ENCODE data around the gene MRPL42. TPM values are rescaled to one million over a fixed set of nuclear protein-coding genes. Genes with fewer than 3 reads are reported as not detected.

MRPL42 gene
- total RNA-seq, 1 experiment from 2014 or later = 108 TPM

- no peak overlapping the region for H2AK5ac ChIP-seq (ENCODE audit: insufficient read length, low read length)
- H2BK15ac ChIP-seq (ENCODE audit: low read depth, low read length) = no peak overlapping the region
- no peaks in the 10 kb centered on the region for H4K20me1 ChIP-seq (ENCODE audit: control insufficient read depth, insufficient read depth, insufficient read length)
- H3K9me3 ChIP-seq (ENCODE audit: control insufficient read depth, low read depth, low read length) = no peaks in the 10 kb centered on the region
- no peak overlapping the region for H3K4ac ChIP-seq (ENCODE audit: low read depth, low read length)
- H3K4me2 ChIP-seq (ENCODE audit: insufficient read depth, insufficient read length, low read length) = no peak overlapping the region
- WGBS (ENCODE audit: extremely low coverage, insufficient read length, low lambda C conversion rate) = no CpG with 5 or more reads among the region's 5 CpGs
- no peak overlapping the region for H2BK20ac ChIP-seq (ENCODE audit: low read depth, low read length, poor library complexity, severe bottlenecking)
- Mint-ChIP-seq H3K9me3 (no peaks in the 10 kb centered on the region), H3K36me3 (ENCODE audit: insufficient read depth in 1 of 3, low read depth in 3 of 3) (no peaks in the 10 kb centered on the region), H3K27me3 (ENCODE audit: low read depth) (peaks cover 1% of the 10 kb centered on the region; the same call in 1 of the 2 replicates), H3K4me3 (no peak overlapping the region), H3K4me1 (peaks cover 0 to under 1% of the 10 kb centered on the region in 2 experiments; a peak in 1 of 4 replicates), H3K27ac (no peak overlapping the region)
- no peak overlapping the region for H2AFZ ChIP-seq (ENCODE audit: low read length)
- no peak for TF ChIP-seq CTCF (conservative IDR thresholded peaks at IDR 0.05)
- H3K27ac ChIP-seq (ENCODE audit: insufficient read length, low read depth, low read length) = no peak overlapping the region
- no peaks in the 10 kb centered on the region for H3K79me2 ChIP-seq (ENCODE audit: insufficient read depth, low read length)
- no peak overlapping the region for H2BK120ac ChIP-seq (ENCODE audit: low read depth, low read length, poor library complexity, severe bottlenecking)
- no peak overlapping the region for H3K18ac ChIP-seq (ENCODE audit: insufficient read length, low read depth, low read length)
- H3K4me1 ChIP-seq (ENCODE audit: insufficient read depth, low read length) = no peaks in the 10 kb centered on the region
- H2BK12ac ChIP-seq (ENCODE audit: insufficient read length, low read depth, low read length) = no peak overlapping the region
- H3K56ac ChIP-seq (ENCODE audit: insufficient read length, low read depth, low read length) = no peak overlapping the region
- no peak overlapping the region for H3K9ac ChIP-seq (ENCODE audit: extremely low read depth, insufficient read length, low read length)
- no peak overlapping the region for H4K91ac ChIP-seq (ENCODE audit: insufficient read length, low read depth, low read length)
- no peaks in the 10 kb centered on the region for H3K23me2 ChIP-seq (ENCODE audit: insufficient read length, low read depth, low read length, poor library complexity, severe bottlenecking)
- no peak overlapping the region for H4K5ac ChIP-seq (ENCODE audit: insufficient read length, low read depth, low read length)
- DNase-seq = no peak
- no peak overlapping the region for H4K8ac ChIP-seq (replicated peaks; ENCODE audit: insufficient read length, low read depth, low read length)
- no peak overlapping the region for H3K23ac ChIP-seq (ENCODE audit: insufficient read length, low read depth, low read length)
- H3T11ph ChIP-seq (ENCODE audit: low read length) = no peak overlapping the region
- no peaks in the 10 kb centered on the region for H3K79me1 ChIP-seq (ENCODE audit: insufficient read depth, low read depth, low read length, poor library complexity, severe bottlenecking)
- no peaks in the 10 kb centered on the region for H3K27me3 ChIP-seq (ENCODE audit: insufficient read depth, low read length)
- no peak overlapping the region for H2BK5ac ChIP-seq (ENCODE audit: insufficient read length, low read length)
- no peak overlapping the region for H3K14ac ChIP-seq (ENCODE audit: insufficient read depth, low read length)
Measured at GRCh38 chr12:93459097-93459496, 8.2 kb upstream of the MRPL42 start.

Measured in H9 (cell line).